Spleen (tissue), 11 donors: ENCODE data around the gene SLC40A1. TPM values are rescaled to one million over a fixed set of nuclear protein-coding genes. Genes with fewer than 3 reads are reported as not detected.

Experiments
- DNase-seq: peaks from one replicate; pipeline ENCODE4 v3.0.0-alpha.2; 2020
- H3K27ac ChIP-seq, 8 donors: fragments of 200-600 bp; sonication (generic) in 7 of 8; 1 replicate in 4 of 8; 2 replicates in 4 of 8; pipeline versions ENCODE4 v1.5.0 to v1.8.0; 2016 to 2021; ENCODE audit warnings: inconsistent platforms in 4 of 8, mild to moderate bottlenecking in 4 of 8, moderate library complexity in 1 of 8
- H3K27me3 ChIP-seq, 7 donors: fragments of 200-600 bp; sonication (generic) in 6 of 7; replicated peaks in 1 of 7; 1 replicate in 4 of 7; 2 replicates in 3 of 7; pipeline versions ENCODE4 v1.5.0 to v1.8.0; 2016 to 2021; ENCODE audit warnings: inconsistent platforms in 3 of 7, mild to moderate bottlenecking in 1 of 7
- H3K36me3 ChIP-seq, 6 donors: fragments of 200-600 bp; sonication (generic) in 5 of 6; 1 replicate in 4 of 6; 2 replicates in 2 of 6; pipeline versions ENCODE4 v1.5.0 to v1.8.0; 2016 to 2021; ENCODE audit warnings: inconsistent platforms in 2 of 6
- H3K4me1 ChIP-seq, 6 donors: fragments of 200-600 bp; sonication (generic) in 5 of 6; 1 replicate in 3 of 6; 2 replicates in 3 of 6; pipeline versions ENCODE4 v1.5.0 to v1.8.0; 2016 to 2021; ENCODE audit warnings: inconsistent platforms in 3 of 6
- H3K4me3 ChIP-seq, 8 donors: fragments of 200-600 bp; sonication (generic) in 7 of 8; 1 replicate in 4 of 8; 2 replicates in 4 of 8; pipeline versions ENCODE4 v1.5.0 to v1.8.0; 2016 to 2021; ENCODE audit warnings: inconsistent platforms in 4 of 8, mild to moderate bottlenecking in 4 of 8, moderate library complexity in 2 of 8
- H3K9me3 ChIP-seq, 8 donors: fragments of 200-600 bp; sonication (generic) in 7 of 8; 1 replicate in 4 of 8; 2 replicates in 4 of 8; pipeline versions ENCODE4 v1.5.0 to v1.8.0; 2016 to 2021; ENCODE audit warnings: inconsistent platforms in 4 of 8
- CTCF ChIP-seq, 11 experiments: fragments of 200-600 bp in 7 of 11; fragments of 450-650 bp in 4 of 11; sonication (generic) in 4 of 11; IDR thresholded peaks in 8 of 11; conservative IDR thresholded peaks in 3 of 11; 1 replicate in 7 of 11; 2 replicates in 4 of 11; pipeline versions ENCODE4 v1.4.0 to v1.8.0; 2016 to 2021; ENCODE audit warnings: antibody characterized with exemption in 11 of 11, inconsistent platforms in 4 of 11, mild to moderate bottlenecking in 1 of 11
- POLR2A ChIP-seq, 3 donors: fragments of 450-650 bp; IDR thresholded peaks; one replicate each; pipeline ENCODE4 v1.5.1; 2017; ENCODE audit warnings: antibody characterized with exemption in 3 of 3, mild to moderate bottlenecking in 1 of 3
- POLR2AphosphoS5 ChIP-seq, 3 donors: sonication (generic); formaldehyde crosslinking; IDR thresholded peaks; one replicate each; pipeline ENCODE4 v1.5.1; 2017; ENCODE audit warnings: antibody characterized with exemption in 3 of 3
- WGBS, 5 donors: extraction: QIAGEN DNeasy Blood & Tissue Kit in 3 of 5; methylation state at CpG; one replicate each; pipeline versions ENCODE4 v1.1.5 to v1.1.7; 2013 to 2018; 5-methylcytosine and 5-hydroxymethylcytosine counted together
- intact Hi-C: fragments of 100-400 bp; cut with DNase I; formaldehyde crosslinking; loops from one replicate; pipeline ENCODE4 v1.15.0; 2023; ENCODE audit warnings: low total_unique reads
- polyA plus RNA-seq, 3 donors: library from polyadenylated mRNA; stranded (reverse); fragments of 200-250 nt; gene quantifications; one replicate each; pipeline ENCODE4 v1.2.1, GENCODE V29; 2013
- total RNA-seq, 7 donors: library from RNA; depleted of rRNA in 3 of 7; stranded (reverse); fragments of >200 nt in 3 of 7; fragmentation: NEBNext Ultra II Directional in 4 of 7; extraction: Animal tissue kit (Norgen Biotek cat#: 25700) in 4 of 7; gene quantifications; one replicate each; pipeline versions ENCODE4 v1.1.0 to v1.2.1, GENCODE V29; 2016 to 2021
- donor health status: healthy with polysubstance abuse.
- donor health status: DM: no; HTN: no; CAD: no; lungs with moderate emphysema.
- donor health status: DM: no; HTN: no; CAD: no.
- donor health status: Bipolar disorder and iron deficiency.
- donor health status: healthy.
- donor health status: DM: no; HTN: no; CAD: no.
- donor health status: DM: yes; HTN: yes; CAD: no.

Gene SLC40A1
- total and polyA plus RNA-seq, 10 donors: 55.7 to 843 (median 455) TPM

GRCh38 chr2:189578272-189578950 is 2.2 kb downstream of the SLC40A1 start:
- H3K27me3 ChIP-seq: peaks cover 0 to 31% (median 7%) of the 10 kb centered on the region in 7 donors
- TF ChIP-seq POLR2A (IDR thresholded peaks at IDR 0.05) (no peak), POLR2AphosphoS5 (IDR thresholded peaks at IDR 0.05) (no peak), CTCF (IDR thresholded peaks at IDR 0.05 in 8 of 11, conservative IDR thresholded peaks at IDR 0.05 in 3 of 11) (no peak)
- no peak for DNase-seq
- peak overlapping the region in 7 of 8 donors; percentile 88 to 96 (median 92) for H3K27ac ChIP-seq
- H3K4me1 ChIP-seq: peaks cover 9 to 89% (median 48%) of the 10 kb centered on the region in 6 donors
- peaks cover 0 to 32% (median 2%) of the 10 kb centered on the region in 6 donors for H3K36me3 ChIP-seq
- H3K9me3 ChIP-seq: no peaks in the 10 kb centered on the region
- peak overlapping the region; percentile 49 to 84 (median 58) for H3K4me3 ChIP-seq
- 31 to 42% (median 40%) methylated on average over 1 of the region's 1 CpG for WGBS, 5 donors
- intact Hi-C loops: loop anchor here (10.0 kb wide), 1 partner anchor 46 kb away; no protein-coding TSS in a partner anchor

DNA sequence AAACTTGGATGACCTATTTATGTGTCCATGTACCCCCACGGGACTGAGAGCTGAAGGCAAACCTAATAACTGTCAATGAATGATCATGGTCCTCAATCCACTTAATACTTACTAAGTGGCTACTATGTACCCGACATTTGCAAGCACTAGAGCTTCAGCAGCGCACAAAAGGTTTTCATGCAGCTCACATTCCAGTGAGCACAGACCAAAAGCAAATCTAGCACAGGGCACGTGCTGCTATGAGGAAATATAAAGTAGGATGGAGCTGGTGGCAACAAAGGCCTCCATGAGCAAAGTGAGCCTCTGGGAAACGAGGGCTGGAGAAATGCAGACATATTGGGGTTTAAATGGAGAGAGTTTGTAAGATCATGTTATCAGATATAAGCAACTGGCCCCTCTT is 3.5 kb downstream of the SLC40A1 start:
- H3K27me3 ChIP-seq: peaks cover 0 to 25% (median 7%) of the 10 kb centered on the region in 7 donors
- WGBS, 5 donors: 48 to 75% (median 51%) methylated on average over 5 of the region's 5 CpGs
- DNase-seq: no peak
- H3K27ac ChIP-seq: peak overlapping the region; percentile 5 to 96 (median 92)
- H3K4me3 ChIP-seq: peak overlapping the region in 7 of 8 donors; percentile 0 to 84 (median 58)
- TF ChIP-seq CTCF (IDR thresholded peaks at IDR 0.05 in 8 of 11, conservative IDR thresholded peaks at IDR 0.05 in 3 of 11) (no peak), POLR2A (IDR thresholded peaks at IDR 0.05) (no peak), POLR2AphosphoS5 (IDR thresholded peaks at IDR 0.05) (no peak)
- no peaks in the 10 kb centered on the region for H3K9me3 ChIP-seq
- intact Hi-C loops: loop anchor here (10.0 kb wide), 1 partner anchor 48 kb away; no protein-coding TSS in a partner anchor
- H3K4me1 ChIP-seq: peaks cover 9 to 97% (median 53%) of the 10 kb centered on the region in 6 donors
- peaks cover 0 to 45% (median 3%) of the 10 kb centered on the region in 6 donors for H3K36me3 ChIP-seq

GRCh38 chr2:189576396-189576795 is 4.2 kb downstream of the SLC40A1 start:
- DNase-seq: no peak
- H3K27ac ChIP-seq: peak overlapping the region in 7 of 8 donors; percentile 75 to 96 (median 92)
- peaks cover 5 to 97% (median 49%) of the 10 kb centered on the region in 6 donors for H3K4me1 ChIP-seq
- peaks cover 0 to 18% (median 7%) of the 10 kb centered on the region in 7 donors for H3K27me3 ChIP-seq
- no peaks in the 10 kb centered on the region for H3K9me3 ChIP-seq
- peaks cover 0 to 52% (median 4%) of the 10 kb centered on the region in 6 donors for H3K36me3 ChIP-seq
- intact Hi-C loops: loop anchor here (10.0 kb wide), 1 partner anchor 48 kb away; no protein-coding TSS in a partner anchor
- 16 to 60% (median 21%) methylated on average over 1 of the region's 1 CpG for WGBS, 5 donors
- H3K4me3 ChIP-seq: peak overlapping the region; percentile 0 to 84 (median 56)
- TF ChIP-seq POLR2AphosphoS5 (IDR thresholded peaks at IDR 0.05) (no peak), CTCF (IDR thresholded peaks at IDR 0.05 in 8 of 11, conservative IDR thresholded peaks at IDR 0.05 in 3 of 11) (no peak), POLR2A (IDR thresholded peaks at IDR 0.05) (no peak)
